CD14-positive monocyte (primary cell): ENCODE data around the gene ART1. TPM values are rescaled to one million over a fixed set of nuclear protein-coding genes. Genes with fewer than 3 reads are reported as not detected.
"Not testable (repeated sequence)": the region's sequence is repeated elsewhere in the genome, so short reads cannot be mapped to it uniquely, and the experiment has no call there.

Experiments used
- DNase-seq, 3 donors: peaks; one replicate each; pipeline ENCODE4 v3.0.0-alpha.2; 2011 to 2022
- H2AFZ ChIP-seq: 2 replicates; pipeline ENCODE4 v1.6.0; 2012; ENCODE audit warnings: mild to moderate bottlenecking, low read depth, low read length, inconsistent platforms; ENCODE audit not compliant: insufficient read depth, poor library complexity, severe bottlenecking
- H3K27ac ChIP-seq, 2 donors: 1 replicate in 1 of 2; 2 replicates in 1 of 2; pipeline ENCODE4 v1.5.1; 2012 to 2013; ENCODE audit warnings: low read length in 2 of 2, control low read depth in 1 of 2, inconsistent platforms in 1 of 2, low read depth in 1 of 2, mild to moderate bottlenecking in 1 of 2
- H3K27me3 ChIP-seq, 2 donors: one replicate each; pipeline versions ENCODE4 v1.6.0 to v1.6.1; 2011 to 2013; ENCODE audit warnings: low read length in 2 of 2; ENCODE audit not compliant: control insufficient read depth in 2 of 2, insufficient read depth in 2 of 2
- H3K36me3 ChIP-seq, 2 donors: replicated peaks in 1 of 2; 1 replicate in 1 of 2; 2 replicates in 1 of 2; pipeline versions ENCODE4 v1.5.1 to v1.6.1; 2012 to 2013; ENCODE audit warnings: low read length in 2 of 2, control low read depth in 1 of 2, inconsistent platforms in 1 of 2, mild to moderate bottlenecking in 1 of 2; ENCODE audit not compliant: insufficient read depth in 2 of 2, control insufficient read depth in 1 of 2
- H3K4me1 ChIP-seq, 2 donors: 1 replicate in 1 of 2; 2 replicates in 1 of 2; pipeline versions ENCODE4 v1.5.1 to v1.6.1; 2012 to 2013; ENCODE audit warnings: low read length in 2 of 2, control low read depth in 1 of 2, inconsistent platforms in 1 of 2, mild to moderate bottlenecking in 1 of 2, moderate library complexity in 1 of 2; ENCODE audit not compliant: insufficient read depth in 2 of 2, control insufficient read depth in 1 of 2
- H3K4me2 ChIP-seq: replicated peaks from 2 replicates; pipeline ENCODE3; 2012; ENCODE audit warnings: low read length, moderate library complexity, mild to moderate bottlenecking; ENCODE audit not compliant: poor library complexity, severe bottlenecking; ENCODE audit errors: extremely low read depth
- H3K4me3 ChIP-seq, 3 experiments: fragments of 200-600 bp in 1 of 3; sonication (generic) in 1 of 3; replicated peaks in 1 of 3; 1 replicate in 2 of 3; 2 replicates in 1 of 3; pipeline ENCODE4 v1.5.1; 2011 to 2013; ENCODE audit warnings: low read length in 3 of 3, mild to moderate bottlenecking in 3 of 3, control low read depth in 2 of 3, low read depth in 2 of 3, inconsistent platforms in 1 of 3, moderate library complexity in 1 of 3
- H3K79me2 ChIP-seq: 2 replicates; pipeline ENCODE4 v1.6.0; 2012; ENCODE audit warnings: mild to moderate bottlenecking, control low read depth, inconsistent platforms, low read length, moderate library complexity; ENCODE audit not compliant: insufficient read depth
- H3K9ac ChIP-seq: 2 replicates; pipeline ENCODE4 v1.6.0; 2017; ENCODE audit warnings: low read length, mild to moderate bottlenecking; ENCODE audit not compliant: insufficient read depth, poor library complexity, severe bottlenecking
- H3K9me3 ChIP-seq, 2 donors: replicated peaks in 1 of 2; 1 replicate in 1 of 2; 2 replicates in 1 of 2; pipeline versions ENCODE4 v1.5.1 to v1.6.1; 2012 to 2013; ENCODE audit warnings: low read length in 2 of 2, control low read depth in 1 of 2; ENCODE audit not compliant: control insufficient read depth in 1 of 2, insufficient read depth in 1 of 2
- H4K20me1 ChIP-seq: 2 replicates; pipeline ENCODE4 v1.6.0; 2012; ENCODE audit warnings: mild to moderate bottlenecking, low read length, control low read depth, moderate library complexity; ENCODE audit not compliant: insufficient read depth
- H3K27ac Mint-ChIP-seq, 7 donors: one replicate each; pipeline ENCODE4 v1.8.0; 2020; ENCODE audit warnings: mild to moderate bottlenecking in 7 of 7, mixed read lengths in 7 of 7, moderate library complexity in 6 of 7, inconsistent platforms in 2 of 7
- H3K27me3 Mint-ChIP-seq, 3 donors: one replicate each; pipeline ENCODE4 v1.8.0; 2021 to 2022; ENCODE audit warnings: low read depth in 3 of 3, mild to moderate bottlenecking in 3 of 3, mixed read lengths in 3 of 3, moderate library complexity in 3 of 3, inconsistent platforms in 1 of 3
- H3K36me3 Mint-ChIP-seq, 2 donors: one replicate each; pipeline ENCODE4 v1.8.0; 2020; ENCODE audit warnings: mixed read lengths in 2 of 2, inconsistent platforms in 1 of 2, mild to moderate bottlenecking in 1 of 2
- H3K4me1 Mint-ChIP-seq: one replicate; pipeline ENCODE4 v1.8.0; 2020; ENCODE audit warnings: mild to moderate bottlenecking, mixed read lengths
- H3K4me3 Mint-ChIP-seq, 2 donors: one replicate each; pipeline ENCODE4 v1.8.0; 2020; ENCODE audit warnings: mild to moderate bottlenecking in 2 of 2, mixed read lengths in 2 of 2, moderate library complexity in 1 of 2
- H3K9me3 Mint-ChIP-seq, 7 donors: one replicate each; pipeline ENCODE4 v1.8.0; 2020 to 2022; ENCODE audit warnings: mixed read lengths in 7 of 7, mild to moderate bottlenecking in 6 of 7, moderate library complexity in 6 of 7, inconsistent platforms in 2 of 7
- WGBS: methylation state at CpG from one replicate; pipeline ENCODE4 v1.1.5; 2013; ENCODE audit warnings: missing lambda C conversion rate; ENCODE audit not compliant: insufficient coverage; 5-methylcytosine and 5-hydroxymethylcytosine counted together
- intact Hi-C, 2 donors: fragments of 100-400 bp; cut with micrococcal nuclease; formaldehyde crosslinking; loops; one replicate each; pipeline versions ENCODE4 v1.15.0 to v1.15.1; 2023
- polyA minus RNA-seq: library from RNA; depleted of rRNA, polyadenylated mRNA; stranded (reverse); fragments of >200 nt; gene quantifications from 2 replicates; pipeline ENCODE4 v1.2.3, GENCODE V29; 2012
- polyA plus RNA-seq, 3 donors: library from polyadenylated mRNA; depleted of rRNA in 1 of 3; unstranded in 2 of 3; stranded (reverse) in 1 of 3; fragments of 300-500 nt in 2 of 3; fragments of >200 nt in 1 of 3; fragmentation: Illumina TruSeq in 2 of 3; gene quantifications; 1 replicate in 2 of 3; 2 replicates in 1 of 3; pipeline ENCODE4 v1.2.3, GENCODE V29; 2012 to 2021
- total RNA-seq, 12 experiments: library from RNA in 1 of 12; stranded (reverse) in 1 of 12; fragments of 120-200 nt in 1 of 12; gene quantifications; one replicate each; pipeline ENCODE4 v1.2.4 and lab custom pipeline; 2013 to 2026; ENCODE audit warnings: mixed read lengths in 6 of 12, inconsistent platforms in 1 of 12
- TF ChIP-seq, protein P1 (sequence below): fragments of 200-600 bp; IDR thresholded peaks from one replicate; pipeline ENCODE4 v1.8.0; 2022; ENCODE audit warnings: antibody characterized with exemption, mild to moderate bottlenecking

Gene ART1, protein sequence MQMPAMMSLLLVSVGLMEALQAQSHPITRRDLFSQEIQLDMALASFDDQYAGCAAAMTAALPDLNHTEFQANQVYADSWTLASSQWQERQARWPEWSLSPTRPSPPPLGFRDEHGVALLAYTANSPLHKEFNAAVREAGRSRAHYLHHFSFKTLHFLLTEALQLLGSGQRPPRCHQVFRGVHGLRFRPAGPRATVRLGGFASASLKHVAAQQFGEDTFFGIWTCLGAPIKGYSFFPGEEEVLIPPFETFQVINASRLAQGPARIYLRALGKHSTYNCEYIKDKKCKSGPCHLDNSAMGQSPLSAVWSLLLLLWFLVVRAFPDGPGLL
- total RNA-seq (2013) = not detected
- polyA plus RNA-seq (not detected), polyA minus RNA-seq (not detected in 2 replicates), total RNA-seq (lab: John Stamatoyannopoulos, UW) (0 to 0.15 (median 0.03) reads per million in 11 experiments)

DNA sequence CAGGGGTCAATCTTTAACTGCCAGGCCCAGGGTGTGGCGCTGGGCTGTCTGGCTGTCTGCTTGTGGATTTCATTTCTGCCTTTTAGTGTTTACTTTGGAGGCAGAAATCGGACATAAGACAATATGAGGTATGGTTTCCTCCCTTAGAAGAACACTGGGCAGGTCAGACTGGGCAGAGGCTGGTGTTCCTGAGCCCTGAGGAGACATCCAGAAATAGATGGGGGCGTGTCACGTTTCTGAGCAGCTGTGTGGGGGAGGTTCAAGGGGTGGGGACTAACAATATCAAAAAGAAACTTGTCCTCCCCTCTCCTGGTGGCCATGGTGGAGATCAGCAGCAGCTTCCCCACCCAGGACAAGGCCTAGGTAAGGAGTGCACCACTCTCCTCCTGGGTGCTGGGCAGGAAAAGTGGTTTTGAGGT is at the start of gene ART1:
Gene ART1, plus strand, starts transcription at position 312 of the 419 bp plus-strand sequence. CDS start 14,086 bp downstream, outside the sequence.
- Histone ChIP-seq H3K4me3 (no peak within 1 kb of the TSS), H3K79me2 (no peaks in the 10 kb centered on the region), H3K4me1 (peaks cover 10 to 14% of the 10 kb centered on the region in 2 donors), H3K9me3 (peaks cover 6 to 10% of the 10 kb centered on the region in 2 donors), H2AFZ (no peak within 1 kb of the TSS), H3K9ac (no peak within 1 kb of the TSS), H3K27ac (no peak within 1 kb of the TSS), H3K27me3 (peaks cover 10 to 28% of the 10 kb centered on the region in 2 donors), H3K4me2 (no peak within 1 kb of the TSS), H3K36me3 (no peaks in the 10 kb centered on the region), H4K20me1 (no peaks in the 10 kb centered on the region)
- Mint-ChIP-seq H3K4me1 (peaks cover 17% of the 10 kb centered on the region), H3K36me3 (no peaks in the 10 kb centered on the region), H3K9me3 (peaks cover 0 to 20% (median 10%) of the 10 kb centered on the region in 7 donors), H3K27ac (no peak within 1 kb of the TSS), H3K4me3 (peak within 1 kb of the TSS in 1 of 2 donors; percentile 67), H3K27me3 (peaks cover 30 to 60% (median 43%) of the 10 kb centered on the region in 3 donors)
- 100% methylated on average over 2 of the region's 4 CpGs for WGBS
- no peak for DNase-seq
- intact Hi-C loops = no loop called here
- TF ChIP-seq, protein P1, sequence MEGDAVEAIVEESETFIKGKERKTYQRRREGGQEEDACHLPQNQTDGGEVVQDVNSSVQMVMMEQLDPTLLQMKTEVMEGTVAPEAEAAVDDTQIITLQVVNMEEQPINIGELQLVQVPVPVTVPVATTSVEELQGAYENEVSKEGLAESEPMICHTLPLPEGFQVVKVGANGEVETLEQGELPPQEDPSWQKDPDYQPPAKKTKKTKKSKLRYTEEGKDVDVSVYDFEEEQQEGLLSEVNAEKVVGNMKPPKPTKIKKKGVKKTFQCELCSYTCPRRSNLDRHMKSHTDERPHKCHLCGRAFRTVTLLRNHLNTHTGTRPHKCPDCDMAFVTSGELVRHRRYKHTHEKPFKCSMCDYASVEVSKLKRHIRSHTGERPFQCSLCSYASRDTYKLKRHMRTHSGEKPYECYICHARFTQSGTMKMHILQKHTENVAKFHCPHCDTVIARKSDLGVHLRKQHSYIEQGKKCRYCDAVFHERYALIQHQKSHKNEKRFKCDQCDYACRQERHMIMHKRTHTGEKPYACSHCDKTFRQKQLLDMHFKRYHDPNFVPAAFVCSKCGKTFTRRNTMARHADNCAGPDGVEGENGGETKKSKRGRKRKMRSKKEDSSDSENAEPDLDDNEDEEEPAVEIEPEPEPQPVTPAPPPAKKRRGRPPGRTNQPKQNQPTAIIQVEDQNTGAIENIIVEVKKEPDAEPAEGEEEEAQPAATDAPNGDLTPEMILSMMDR = no peak

DNA sequence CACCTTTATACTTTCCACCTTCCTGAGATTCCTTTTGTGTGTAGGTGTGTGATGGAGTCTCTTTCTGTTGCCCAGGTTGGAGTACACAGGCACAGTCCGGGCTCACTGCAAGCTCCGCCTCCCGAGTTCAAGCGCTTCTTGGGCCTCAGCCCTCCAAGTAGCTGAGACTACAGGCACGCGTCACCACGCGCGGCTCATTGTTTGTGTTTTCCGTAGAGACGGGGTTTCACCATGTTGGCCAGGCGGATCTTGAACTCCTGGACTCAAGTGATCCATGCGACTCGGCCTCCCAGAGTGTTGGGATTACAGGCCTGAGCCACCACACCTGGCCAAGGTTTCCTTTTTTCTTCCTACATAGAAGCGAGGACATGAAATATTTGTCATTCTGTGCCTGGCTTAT is 47.2 kb upstream of the ART1 start:
- H2AFZ ChIP-seq, H3K79me2 ChIP-seq, H3K4me1 Mint-ChIP-seq, H3K4me2 ChIP-seq, intact Hi-C loops, H3K36me3 Mint-ChIP-seq, H3K9ac ChIP-seq, H3K27ac ChIP-seq, H3K36me3 ChIP-seq, DNase-seq, H3K27me3 Mint-ChIP-seq, H3K4me3 ChIP-seq, H4K20me1 ChIP-seq, H3K9me3 Mint-ChIP-seq, H3K4me3 Mint-ChIP-seq, H3K27ac Mint-ChIP-seq, H3K4me1 ChIP-seq, H3K27me3 ChIP-seq, H3K9me3 ChIP-seq: not testable (repeated sequence)
- 96% methylated on average over 12 of the region's 15 CpGs for WGBS

DNA sequence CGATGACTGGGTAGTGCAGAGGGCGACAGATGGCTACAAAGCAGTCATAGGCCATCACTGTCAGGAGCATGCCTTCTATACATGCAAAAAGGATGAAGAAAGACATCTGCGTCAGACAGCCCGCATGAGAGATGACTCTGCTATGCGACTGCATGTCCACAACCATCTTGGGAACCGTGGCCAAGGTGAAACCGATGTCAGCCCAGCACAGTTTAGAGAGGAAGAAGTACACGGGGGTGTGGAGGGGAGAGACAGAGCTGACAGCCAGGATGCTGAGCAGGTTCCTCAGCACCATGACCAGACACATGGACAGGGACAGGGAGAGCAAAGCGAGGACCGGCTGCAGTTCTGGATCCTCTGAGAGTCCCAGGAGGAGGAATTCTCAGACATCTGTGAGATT is 44.7 kb upstream of the ART1 start:
- intact Hi-C loops = not testable (repeated sequence)

More for the DNA sequence above, 44.7 kb upstream of the ART1 start:
- H4K20me1 ChIP-seq, H3K27ac ChIP-seq, H3K9me3 Mint-ChIP-seq, H3K9me3 ChIP-seq, H3K27me3 Mint-ChIP-seq, H3K4me1 Mint-ChIP-seq, H3K4me3 Mint-ChIP-seq, H3K36me3 Mint-ChIP-seq, H3K79me2 ChIP-seq, H3K36me3 ChIP-seq, DNase-seq, H3K27me3 ChIP-seq, H2AFZ ChIP-seq, H3K9ac ChIP-seq, H3K4me1 ChIP-seq, H3K4me2 ChIP-seq, H3K4me3 ChIP-seq: not testable (repeated sequence)
- peak overlapping the region in 1 of 7 donors; percentile 9 for H3K27ac Mint-ChIP-seq
- WGBS = no CpG with 5 or more reads among the region's 10 CpGs
